RWPE2 (cell line): ENCODE data around the gene ARFGAP2.

Experiments used
- ATAC-seq: fragments of 200-7000 bp; cut with Tn5 transposase; 3 replicates; pipeline ENCODE4 v1.9.1; 2021; ENCODE audit warnings: low read depth
- DNase-seq: peaks from one replicate; pipeline ENCODE4 v3.0.0-alpha.2; 2020; ENCODE audit warnings: low spot score
- H3K27ac ChIP-seq: fragments of 450-650 bp; 2 replicates; pipeline ENCODE4 v1.5.1; 2017; ENCODE audit warnings: mild to moderate bottlenecking; ENCODE audit not compliant: poor library complexity, severe bottlenecking
- H3K27me3 ChIP-seq: fragments of 250-450 bp; sonication (Bioruptor Pico); 2 replicates; pipeline ENCODE4 v1.5.1; 2021; ENCODE audit warnings: mild to moderate bottlenecking, moderate library complexity; ENCODE audit not compliant: insufficient read depth, poor library complexity, severe bottlenecking
- H3K36me3 ChIP-seq: fragments of 250-450 bp; sonication (Bioruptor Pico); 2 replicates; pipeline ENCODE4 v1.5.1; 2020; ENCODE audit warnings: low read depth, mild to moderate bottlenecking, moderate library complexity
- H3K4me1 ChIP-seq: fragments of 250-450 bp; sonication (Bioruptor Pico); 2 replicates; pipeline ENCODE4 v1.5.1; 2021; ENCODE audit warnings: mild to moderate bottlenecking, moderate library complexity; ENCODE audit not compliant: insufficient read depth, poor library complexity, severe bottlenecking
- H3K4me3 ChIP-seq: fragments of 250-450 bp; sonication (Bioruptor Pico); 2 replicates; pipeline ENCODE4 v1.5.1; 2021; ENCODE audit warnings: mild to moderate bottlenecking, moderate library complexity; ENCODE audit not compliant: severe bottlenecking
- H3K9me3 ChIP-seq: fragments of 250-450 bp; sonication (Bioruptor Pico); 2 replicates; pipeline ENCODE4 v1.5.1; 2021; ENCODE audit warnings: mild to moderate bottlenecking, moderate library complexity; ENCODE audit not compliant: severe bottlenecking
- CTCF ChIP-seq: fragments of 450-650 bp; IDR thresholded peaks from one replicate; pipeline ENCODE4 v1.5.1; 2017; ENCODE audit warnings: mild to moderate bottlenecking, moderate library complexity; ENCODE audit not compliant: poor library complexity, severe bottlenecking

ARFGAP2 gene

GRCh38 chr11:47184711-47185304 is 8.1 kb upstream of the ARFGAP2 start:
- Histone ChIP-seq H3K36me3 (peaks cover 5% of the 10 kb centered on the region), H3K27me3 (no peaks in the 10 kb centered on the region), H3K4me1 (peaks cover 15% of the 10 kb centered on the region), H3K27ac (peak overlapping the region; percentile 91), H3K9me3 (no peaks in the 10 kb centered on the region), H3K4me3 (peak overlapping the region; percentile 54)
- TF ChIP-seq CTCF = no peak
- ATAC-seq = peak; percentile 2; the same call in 2 of the 3 replicates
- no peak for DNase-seq

- H3K27ac ChIP-seq = peak overlapping the region; percentile 91
- no peak for TF ChIP-seq CTCF
- H3K9me3 ChIP-seq = no peaks in the 10 kb centered on the region
- no peak overlapping the region for H3K4me3 ChIP-seq
- H3K4me1 ChIP-seq = peaks cover 6% of the 10 kb centered on the region
- ATAC-seq (no peak), DNase-seq (no peak)
- no peaks in the 10 kb centered on the region for H3K27me3 ChIP-seq
- H3K36me3 ChIP-seq = peaks cover 13% of the 10 kb centered on the region
These were observed 7.3 kb upstream of the ARFGAP2 start for GRCh38 chr11:47183969-47184368.

- H3K27me3 ChIP-seq = no peaks in the 10 kb centered on the region
- H3K4me3 ChIP-seq = no peak overlapping the region
- H3K9me3 ChIP-seq = no peaks in the 10 kb centered on the region
- peaks cover 5% of the 10 kb centered on the region for H3K4me1 ChIP-seq
- DNase-seq = no peak
- H3K27ac ChIP-seq = no peak overlapping the region
- TF ChIP-seq CTCF = no peak
- no peak for ATAC-seq
- peaks cover 13% of the 10 kb centered on the region for H3K36me3 ChIP-seq
These were observed 6.6 kb upstream of the ARFGAP2 start for GRCh38 chr11:47183031-47183856.

- Histone ChIP-seq H3K27me3 (no peaks in the 10 kb centered on the region), H3K9me3 (no peaks in the 10 kb centered on the region), H3K4me1 (no peaks in the 10 kb centered on the region), H3K36me3 (peaks cover 20% of the 10 kb centered on the region), H3K4me3 (no peak overlapping the region), H3K27ac (no peak overlapping the region)
- peak; percentile 59 for DNase-seq
- TF ChIP-seq CTCF = no peak
- no peak for ATAC-seq
These were observed 5.7 kb upstream of the ARFGAP2 start for GRCh38 chr11:47182380-47182779.

- no peaks in the 10 kb centered on the region for H3K27me3 ChIP-seq
- no peaks in the 10 kb centered on the region for H3K9me3 ChIP-seq
- peaks cover 20% of the 10 kb centered on the region for H3K36me3 ChIP-seq
- no peak for DNase-seq
- no peak for TF ChIP-seq CTCF
- no peak overlapping the region for H3K27ac ChIP-seq
- no peak for ATAC-seq
- no peak overlapping the region for H3K4me3 ChIP-seq
- no peaks in the 10 kb centered on the region for H3K4me1 ChIP-seq
These were observed 4.6 kb upstream of the ARFGAP2 start for GRCh38 chr11:47181271-47181670.
